ENCODE data around the gene SYTL2.

Gene SYTL2

DNA sequence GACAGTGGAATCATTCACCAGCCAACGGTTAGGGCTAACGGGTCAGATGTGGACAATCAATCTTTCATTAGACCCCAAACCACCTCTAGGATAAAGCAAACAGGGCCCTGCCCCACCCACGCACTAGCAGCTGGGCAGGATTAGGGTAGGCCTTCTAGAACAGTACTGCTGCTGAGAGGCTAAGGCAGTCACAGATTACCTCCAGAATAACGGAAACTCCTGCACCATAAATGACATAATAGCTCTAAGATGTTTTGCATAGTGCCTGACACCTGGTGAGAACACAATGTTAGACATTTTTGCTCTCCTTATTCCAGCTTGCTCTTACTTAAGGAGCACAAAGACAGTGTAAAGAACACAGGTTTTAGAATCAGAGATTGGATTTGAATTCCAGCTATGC, 1.8 kb downstream of the SYTL2 start:
- TF ChIP-seq CREB1 (IDR thresholded peaks at IDR 0.05; ENCODE audit: low read depth) = no peak
- TF ChIP-seq REST (IDR thresholded peaks at IDR 0.05; ENCODE audit: low read depth) = no peak
- no peak for TF ChIP-seq TAF1 (IDR thresholded peaks at IDR 0.05; ENCODE audit: low read depth)
- TF ChIP-seq FOXM1 (IDR thresholded peaks at IDR 0.05; ENCODE audit: borderline replicate concordance, low read depth) = no peak
- no peak for TF ChIP-seq NFIC (IDR thresholded peaks at IDR 0.05)
- TF ChIP-seq YY1 (IDR thresholded peaks at IDR 0.05; ENCODE audit: low read depth) = no peak
- TF ChIP-seq TEAD4 (IDR thresholded peaks at IDR 0.05) = no peak
- no peak for TF ChIP-seq MAX (IDR thresholded peaks at IDR 0.05)
- no peak for TF ChIP-seq CEBPB (IDR thresholded peaks at IDR 0.05)
- TF ChIP-seq TCF12 (IDR thresholded peaks at IDR 0.05; ENCODE audit: low read depth) = no peak
- TF ChIP-seq RAD21 (IDR thresholded peaks at IDR 0.05; ENCODE audit: low read depth) = no peak
- no peak for TF ChIP-seq EP300 (IDR thresholded peaks at IDR 0.05; ENCODE audit: borderline replicate concordance)

DNA sequence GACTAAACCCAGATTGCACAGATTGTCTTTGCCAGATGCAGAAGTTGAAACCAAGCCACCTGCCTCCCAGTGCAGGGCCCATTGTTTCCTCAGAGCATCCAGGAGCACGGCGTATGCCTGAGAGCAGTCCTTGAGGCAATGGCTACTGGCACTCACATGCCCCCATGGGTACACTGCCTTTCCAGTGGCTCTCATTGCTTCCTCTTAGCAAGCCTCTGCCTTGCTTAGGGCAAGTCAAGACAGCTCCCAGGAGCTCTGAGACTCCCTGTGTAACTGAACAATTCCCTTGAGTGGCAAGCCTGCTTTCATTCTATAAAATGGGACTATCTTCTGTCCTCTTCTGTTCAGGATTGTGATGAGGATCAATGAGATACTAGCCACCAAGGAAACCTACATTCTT, 4.1 kb downstream of the SYTL2 start:
- no peak for TF ChIP-seq MAX (IDR thresholded peaks at IDR 0.05)
- no peak for TF ChIP-seq EGR1 (IDR thresholded peaks at IDR 0.05)
- TF ChIP-seq CREB1 (IDR thresholded peaks at IDR 0.05; ENCODE audit: low read depth) = no peak
- TF ChIP-seq USF1 (IDR thresholded peaks at IDR 0.05) = no peak
- TF ChIP-seq CEBPB (IDR thresholded peaks at IDR 0.05) = no peak
- no peak for TF ChIP-seq TAF1 (IDR thresholded peaks at IDR 0.05; ENCODE audit: low read depth)
- TF ChIP-seq YY1 (IDR thresholded peaks at IDR 0.05; ENCODE audit: low read depth) = no peak
- no peak for TF ChIP-seq REST (IDR thresholded peaks at IDR 0.05; ENCODE audit: low read depth)
- TF ChIP-seq TEAD4 (IDR thresholded peaks at IDR 0.05) = no peak
- TF ChIP-seq ZBTB7A (IDR thresholded peaks at IDR 0.05; ENCODE audit: low read depth) = no peak
- no peak for TF ChIP-seq EP300 (IDR thresholded peaks at IDR 0.05; ENCODE audit: borderline replicate concordance)
- TF ChIP-seq FOXM1 (IDR thresholded peaks at IDR 0.05; ENCODE audit: borderline replicate concordance, low read depth) = no peak
- no peak for TF ChIP-seq TCF12 (IDR thresholded peaks at IDR 0.05; ENCODE audit: low read depth)
- no peak for TF ChIP-seq NFIC (IDR thresholded peaks at IDR 0.05)
- TF ChIP-seq RAD21 (IDR thresholded peaks at IDR 0.05; ENCODE audit: low read depth) = no peak

DNA sequence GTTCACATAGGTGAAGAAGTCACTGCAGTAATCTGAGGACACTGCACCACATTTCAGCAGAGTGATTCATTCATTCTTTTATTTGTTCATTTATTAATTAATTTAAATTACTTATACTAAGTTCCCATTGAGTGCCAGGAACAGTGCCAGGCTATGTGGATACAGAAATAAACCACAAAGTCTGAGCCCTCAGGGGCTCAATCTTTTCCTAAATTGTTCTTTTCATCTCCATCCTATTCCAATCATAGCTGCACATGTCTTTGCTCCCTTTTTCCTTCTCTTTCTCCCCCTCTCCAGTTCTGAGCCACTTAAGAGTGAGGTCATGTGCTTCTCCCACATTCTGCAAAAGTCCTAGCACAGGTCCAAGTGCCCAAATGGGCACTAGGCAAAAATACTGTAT, 4.9 kb downstream of the SYTL2 start:
- TF ChIP-seq EGR1 (IDR thresholded peaks at IDR 0.05) (no peak), USF1 (IDR thresholded peaks at IDR 0.05) (no peak), YY1 (IDR thresholded peaks at IDR 0.05; ENCODE audit: low read depth) (no peak), MAX (IDR thresholded peaks at IDR 0.05) (no peak)

GRCh38 chr11:85805387-85805786, 5.6 kb downstream of the SYTL2 start:
- no peak for TF ChIP-seq ZBTB7A (IDR thresholded peaks at IDR 0.05; ENCODE audit: low read depth)
- TF ChIP-seq EP300 (IDR thresholded peaks at IDR 0.05; ENCODE audit: borderline replicate concordance) = no peak
- no peak for TF ChIP-seq EGR1 (IDR thresholded peaks at IDR 0.05)

- TF ChIP-seq USF1 (IDR thresholded peaks at IDR 0.05) (no peak), MAX (IDR thresholded peaks at IDR 0.05) (no peak), TAF1 (IDR thresholded peaks at IDR 0.05; ENCODE audit: low read depth) (no peak), REST (IDR thresholded peaks at IDR 0.05; ENCODE audit: low read depth) (no peak), NFIC (IDR thresholded peaks at IDR 0.05) (no peak), CEBPB (IDR thresholded peaks at IDR 0.05) (no peak), RAD21 (IDR thresholded peaks at IDR 0.05; ENCODE audit: low read depth) (no peak), EP300 (IDR thresholded peaks at IDR 0.05; ENCODE audit: borderline replicate concordance) (no peak), EGR1 (IDR thresholded peaks at IDR 0.05) (no peak), FOXM1 (IDR thresholded peaks at IDR 0.05; ENCODE audit: borderline replicate concordance, low read depth) (no peak), ZBTB7A (IDR thresholded peaks at IDR 0.05; ENCODE audit: low read depth) (no peak), CREB1 (IDR thresholded peaks at IDR 0.05; ENCODE audit: low read depth) (no peak), YY1 (IDR thresholded peaks at IDR 0.05; ENCODE audit: low read depth) (no peak), TCF12 (IDR thresholded peaks at IDR 0.05; ENCODE audit: low read depth) (no peak), TEAD4 (IDR thresholded peaks at IDR 0.05) (no peak)
Observed at GRCh38 chr11:85803920-85804319, 7.0 kb downstream of the SYTL2 start.
